ENCODE measurements around the gene TRMT112.

Gene TRMT112

DNA sequence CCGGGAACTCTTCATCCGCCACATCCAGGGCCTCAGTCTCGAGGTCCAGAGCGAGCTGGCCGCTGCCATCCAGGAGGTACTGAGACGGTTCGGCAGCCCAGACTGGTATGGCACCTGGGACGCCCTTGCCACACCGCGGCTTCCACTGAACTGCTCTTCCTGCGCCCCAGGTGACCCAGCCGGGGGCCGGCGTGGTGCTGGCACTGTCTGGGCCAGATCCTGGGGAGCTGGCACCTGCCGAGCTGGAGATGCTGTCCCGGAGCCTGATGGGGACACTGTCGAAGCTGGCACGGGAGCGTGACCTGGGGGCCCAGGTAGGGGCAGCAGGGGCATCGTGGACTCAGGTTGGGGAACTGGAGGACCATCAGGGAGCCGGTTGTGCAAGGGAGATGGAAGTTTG is 24.1 kb upstream of the TRMT112 start:
- TF ChIP-seq, protein P1, sequence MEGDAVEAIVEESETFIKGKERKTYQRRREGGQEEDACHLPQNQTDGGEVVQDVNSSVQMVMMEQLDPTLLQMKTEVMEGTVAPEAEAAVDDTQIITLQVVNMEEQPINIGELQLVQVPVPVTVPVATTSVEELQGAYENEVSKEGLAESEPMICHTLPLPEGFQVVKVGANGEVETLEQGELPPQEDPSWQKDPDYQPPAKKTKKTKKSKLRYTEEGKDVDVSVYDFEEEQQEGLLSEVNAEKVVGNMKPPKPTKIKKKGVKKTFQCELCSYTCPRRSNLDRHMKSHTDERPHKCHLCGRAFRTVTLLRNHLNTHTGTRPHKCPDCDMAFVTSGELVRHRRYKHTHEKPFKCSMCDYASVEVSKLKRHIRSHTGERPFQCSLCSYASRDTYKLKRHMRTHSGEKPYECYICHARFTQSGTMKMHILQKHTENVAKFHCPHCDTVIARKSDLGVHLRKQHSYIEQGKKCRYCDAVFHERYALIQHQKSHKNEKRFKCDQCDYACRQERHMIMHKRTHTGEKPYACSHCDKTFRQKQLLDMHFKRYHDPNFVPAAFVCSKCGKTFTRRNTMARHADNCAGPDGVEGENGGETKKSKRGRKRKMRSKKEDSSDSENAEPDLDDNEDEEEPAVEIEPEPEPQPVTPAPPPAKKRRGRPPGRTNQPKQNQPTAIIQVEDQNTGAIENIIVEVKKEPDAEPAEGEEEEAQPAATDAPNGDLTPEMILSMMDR (IDR thresholded peaks at IDR 0.05; ENCODE audit: low read depth, low read length), result no peak
- no peak for TF ChIP-seq MYC (IDR thresholded peaks at IDR 0.05; ENCODE audit: low read depth, low read length)
- TF ChIP-seq POLR2A (IDR thresholded peaks at IDR 0.05; ENCODE audit: extremely low read depth, insufficient read length), result no peak
- TF ChIP-seq, protein P2, sequence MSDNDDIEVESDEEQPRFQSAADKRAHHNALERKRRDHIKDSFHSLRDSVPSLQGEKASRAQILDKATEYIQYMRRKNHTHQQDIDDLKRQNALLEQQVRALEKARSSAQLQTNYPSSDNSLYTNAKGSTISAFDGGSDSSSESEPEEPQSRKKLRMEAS (IDR thresholded peaks at IDR 0.05; ENCODE audit: low read depth, low read length), result no peak
- DNase-seq (ENCODE audit: low read depth), result no peak
- no peak overlapping the region for H3K4me3 ChIP-seq (ENCODE audit: low read depth, low read length)

DNA sequence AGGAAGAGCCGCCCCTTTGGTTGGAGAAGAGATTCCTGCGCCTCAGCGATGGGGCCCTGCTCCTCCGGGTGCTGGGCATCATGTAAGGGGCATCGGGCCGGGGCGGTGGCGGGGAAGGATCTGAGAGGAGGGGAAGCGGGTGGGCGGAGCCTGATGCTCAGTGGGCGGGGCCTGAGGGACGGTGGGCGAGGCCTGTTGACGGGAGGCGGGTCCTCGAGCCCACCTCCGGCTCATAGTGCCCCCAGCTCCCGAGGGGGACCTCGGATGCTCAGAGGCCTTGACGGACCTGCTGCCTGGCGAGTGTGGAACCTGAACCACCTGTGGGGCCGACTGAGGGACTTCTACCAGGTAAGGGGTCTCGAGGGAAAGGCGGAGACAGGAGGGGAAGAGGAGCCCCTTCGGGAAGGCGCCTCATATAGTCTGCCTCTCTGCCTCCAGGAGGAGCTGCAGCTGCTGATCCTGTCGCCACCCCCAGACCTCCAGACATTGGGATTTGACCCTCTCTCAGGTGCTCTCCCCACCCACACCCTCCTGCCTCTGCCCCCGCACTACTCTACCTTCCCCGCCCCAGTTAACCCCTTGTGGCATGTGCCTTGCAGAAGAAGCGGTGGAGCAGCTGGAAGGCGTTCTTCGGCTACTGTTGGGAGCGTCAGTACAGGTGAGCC is 23.4 kb upstream of the TRMT112 start:
- no peak for DNase-seq (ENCODE audit: low read depth)
- TF ChIP-seq POLR2A (IDR thresholded peaks at IDR 0.05; ENCODE audit: extremely low read depth, insufficient read length) (no peak), MYC (IDR thresholded peaks at IDR 0.05; ENCODE audit: low read depth, low read length) (no peak)
- TF ChIP-seq, protein P2 (IDR thresholded peaks at IDR 0.05; ENCODE audit: low read depth, low read length), result no peak
- TF ChIP-seq, protein P1 (IDR thresholded peaks at IDR 0.05; ENCODE audit: low read depth, low read length), result no peak
- no peak overlapping the region for H3K4me3 ChIP-seq (ENCODE audit: low read depth, low read length)

DNA sequence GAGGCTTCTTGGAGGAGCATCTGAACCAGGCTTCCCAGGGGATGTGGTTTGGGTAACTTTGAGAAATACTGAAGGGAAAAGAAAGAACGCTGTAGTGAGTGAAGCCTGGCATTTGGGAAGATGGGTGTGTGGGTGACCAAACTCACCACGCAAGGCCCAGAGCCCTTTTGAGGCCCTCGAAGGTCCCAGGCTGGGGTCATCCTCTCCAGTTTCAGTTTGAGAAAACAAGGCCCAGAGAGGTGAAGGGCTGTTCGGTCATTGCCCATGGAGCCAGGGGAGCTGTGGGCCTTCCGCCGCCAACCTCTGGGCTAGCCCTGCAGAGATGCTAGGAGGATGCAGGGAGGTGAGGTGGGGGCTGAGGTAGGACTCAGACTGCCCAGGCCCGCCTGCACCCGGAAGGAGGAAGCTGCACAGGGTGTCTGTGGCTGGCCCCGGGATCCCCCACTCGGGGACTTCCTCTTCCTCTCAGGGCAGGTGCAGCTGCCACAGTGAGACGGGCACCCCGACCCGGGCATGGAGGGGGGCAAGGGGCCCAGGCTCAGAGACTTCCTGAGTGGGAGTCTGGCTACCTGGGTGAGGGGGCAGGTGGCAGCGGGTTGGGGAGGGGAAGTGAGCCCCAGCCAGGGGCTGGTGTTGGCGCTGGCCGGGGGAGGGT is 22.5 kb upstream of the TRMT112 start, which contains the start of gene CCDC88B:
CCDC88B (plus strand) TSS at position 451 of the 655 bp plus-strand sequence; CDS start at position 514, 63 bp downstream.
- DNase-seq (ENCODE audit: low read depth), result peak; percentile 78
- TF ChIP-seq MYC (IDR thresholded peaks at IDR 0.05; ENCODE audit: low read depth, low read length) (no peak), POLR2A (IDR thresholded peaks at IDR 0.05; ENCODE audit: extremely low read depth, insufficient read length) (no peak)
- TF ChIP-seq, protein P1 (IDR thresholded peaks at IDR 0.05; ENCODE audit: low read depth, low read length), result no peak
- TF ChIP-seq, protein P2 (IDR thresholded peaks at IDR 0.05; ENCODE audit: low read depth, low read length), result peak; percentile 4; the same call in 1 of the 2 replicates
- H3K4me3 ChIP-seq (ENCODE audit: low read depth, low read length), result no peak within 1 kb of the TSS

DNA sequence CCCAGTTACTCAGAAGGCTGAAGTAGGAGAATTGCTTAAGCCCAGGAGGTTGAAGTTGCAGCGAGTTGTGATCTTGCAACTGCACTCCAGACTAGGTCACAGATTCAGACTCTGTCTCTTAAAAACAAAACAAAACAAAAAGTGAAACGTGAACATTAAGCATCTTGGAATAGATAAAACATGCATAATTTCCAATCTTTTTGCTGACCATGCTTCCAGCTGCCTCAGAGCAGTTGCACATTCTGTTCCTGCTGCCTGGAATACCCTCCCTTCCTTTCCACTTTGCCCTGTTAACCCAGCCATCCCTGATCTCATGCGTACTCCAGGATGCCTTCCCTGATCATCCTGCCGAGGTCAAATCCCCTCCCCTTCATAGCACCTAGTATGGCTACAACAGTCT is 21.9 kb upstream of the TRMT112 start:
- no peak overlapping the region for H3K4me3 ChIP-seq (ENCODE audit: low read depth, low read length)
- TF ChIP-seq MYC (IDR thresholded peaks at IDR 0.05; ENCODE audit: low read depth, low read length) (no peak), POLR2A (IDR thresholded peaks at IDR 0.05; ENCODE audit: extremely low read depth, insufficient read length) (no peak)
- TF ChIP-seq, protein P1 (IDR thresholded peaks at IDR 0.05; ENCODE audit: low read depth, low read length), result no peak
- TF ChIP-seq, protein P2 (IDR thresholded peaks at IDR 0.05; ENCODE audit: low read depth, low read length), result no peak
- DNase-seq (ENCODE audit: low read depth), result no peak

DNA sequence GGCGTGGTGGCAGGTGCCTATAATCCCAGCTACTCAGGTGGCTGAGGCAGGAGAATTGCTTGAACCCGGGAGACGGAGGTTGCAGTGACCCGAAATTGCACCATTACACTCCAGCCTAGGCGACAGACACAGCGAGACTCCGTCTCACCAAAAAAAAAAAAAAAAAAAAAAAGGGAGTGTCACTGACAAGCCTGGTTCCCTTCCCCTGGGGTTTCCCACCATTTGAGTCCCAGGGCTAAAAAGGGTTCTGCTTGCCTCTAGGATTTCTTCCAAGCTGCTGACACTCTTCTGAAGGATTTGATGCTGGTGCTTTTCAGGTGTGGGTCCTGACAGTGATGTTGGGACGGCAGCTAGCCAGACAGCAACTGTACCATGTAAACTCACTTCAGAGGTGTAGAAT is 21.4 kb upstream of the TRMT112 start:
- no peak overlapping the region for H3K4me3 ChIP-seq (ENCODE audit: low read depth, low read length)
- TF ChIP-seq, protein P1 (IDR thresholded peaks at IDR 0.05; ENCODE audit: low read depth, low read length), result no peak
- TF ChIP-seq MYC (IDR thresholded peaks at IDR 0.05; ENCODE audit: low read depth, low read length) (no peak), POLR2A (IDR thresholded peaks at IDR 0.05; ENCODE audit: extremely low read depth, insufficient read length) (no peak)
- TF ChIP-seq, protein P2 (IDR thresholded peaks at IDR 0.05; ENCODE audit: low read depth, low read length), result no peak
- DNase-seq (ENCODE audit: low read depth), result no peak

Measured in NB4 (cell line).